HEK293 (cell line): ENCODE data around the gene TPI1.

Experiments used
- EGR2 ChIP-seq: fragments of 450-650 bp; formaldehyde crosslinking; IDR thresholded peaks from 2 replicates; pipeline ENCODE4 v1.5.1; 2016; ENCODE audit warnings: low read depth, missing biosample characterization, missing genetic modification characterization
- IKZF3 ChIP-seq: fragments of 450-650 bp; IDR thresholded peaks from 2 replicates; pipeline ENCODE4 v1.5.0; 2018; ENCODE audit warnings: missing biosample characterization, mild to moderate bottlenecking, missing genetic modification characterization, moderate library complexity
- KLF8 ChIP-seq: fragments of 450-650 bp; formaldehyde crosslinking; IDR thresholded peaks from 2 replicates; pipeline ENCODE4 v1.5.1; 2016; ENCODE audit warnings: missing biosample characterization, missing genetic modification characterization
- KLF9 ChIP-seq: fragments of 450-650 bp; formaldehyde crosslinking; IDR thresholded peaks from 2 replicates; pipeline ENCODE4 v1.5.1; 2016; ENCODE audit warnings: missing biosample characterization, missing genetic modification characterization, low read depth
- PRDM6 ChIP-seq: fragments of 450-650 bp; formaldehyde crosslinking; IDR thresholded peaks from 2 replicates; pipeline ENCODE4 v1.5.1; 2017; ENCODE audit warnings: missing biosample characterization, missing genetic modification characterization
- SALL2 ChIP-seq: fragments of 450-650 bp; formaldehyde crosslinking; IDR thresholded peaks from 2 replicates; pipeline ENCODE4 v1.5.0; 2017; ENCODE audit warnings: missing biosample characterization, mild to moderate bottlenecking, missing genetic modification characterization, borderline replicate concordance
- TRIM28 ChIP-seq: IDR thresholded peaks from 2 replicates; pipeline ENCODE4 v1.6.1; 2011; ENCODE audit warnings: low read length, control low read depth, borderline replicate concordance
- ZBTB20 ChIP-seq: fragments of 450-650 bp; formaldehyde crosslinking; IDR thresholded peaks from 2 replicates; pipeline ENCODE4 v1.5.1; 2016; ENCODE audit warnings: missing biosample characterization, missing genetic modification characterization
- ZBTB8A ChIP-seq: fragments of 450-650 bp; formaldehyde crosslinking; IDR thresholded peaks from 2 replicates; pipeline ENCODE4 v1.5.1; 2016; ENCODE audit warnings: missing biosample characterization, missing genetic modification characterization
- ZIC2 ChIP-seq: fragments of 450-650 bp; formaldehyde crosslinking; IDR thresholded peaks from 2 replicates; pipeline ENCODE4 v1.5.1; 2016; ENCODE audit warnings: missing biosample characterization, missing genetic modification characterization
- ZNF140 ChIP-seq: fragments of 450-650 bp; formaldehyde crosslinking; IDR thresholded peaks from 2 replicates; pipeline ENCODE4 v1.5.1; 2016; ENCODE audit warnings: missing biosample characterization, missing genetic modification characterization
- ZNF184 ChIP-seq: fragments of 450-650 bp; IDR thresholded peaks from 2 replicates; pipeline ENCODE4 v1.5.1; 2018; ENCODE audit warnings: missing biosample characterization, mild to moderate bottlenecking, missing genetic modification characterization
- ZNF19 ChIP-seq: fragments of 450-650 bp; formaldehyde crosslinking; IDR thresholded peaks from 2 replicates; pipeline ENCODE4; 2016; ENCODE audit warnings: missing biosample characterization, missing genetic modification characterization, low read depth
- ZNF362 ChIP-seq: fragments of 450-650 bp; formaldehyde crosslinking; IDR thresholded peaks from 2 replicates; pipeline ENCODE4 v1.5.1; 2016; ENCODE audit warnings: missing biosample characterization, missing genetic modification characterization
- ZNF404 ChIP-seq: fragments of 450-650 bp; formaldehyde crosslinking; IDR thresholded peaks from 2 replicates; pipeline ENCODE4 v1.5.1; 2017; ENCODE audit warnings: missing biosample characterization, missing genetic modification characterization
- ZNF416 ChIP-seq: fragments of 450-650 bp; formaldehyde crosslinking; IDR thresholded peaks from 2 replicates; pipeline ENCODE4 v1.5.1; 2016; ENCODE audit warnings: missing biosample characterization, missing genetic modification characterization
- ZNF529 ChIP-seq: fragments of 450-650 bp; formaldehyde crosslinking; IDR thresholded peaks from 2 replicates; pipeline ENCODE4 v1.5.1; 2017; ENCODE audit warnings: missing genetic modification characterization, missing biosample characterization; ENCODE audit not compliant: insufficient replicate concordance
- ZNF544 ChIP-seq: fragments of 450-650 bp; formaldehyde crosslinking; IDR thresholded peaks from 2 replicates; pipeline ENCODE4 v1.5.0; 2017; ENCODE audit warnings: missing biosample characterization, missing genetic modification characterization
- ZNF558 ChIP-seq: fragments of 450-650 bp; formaldehyde crosslinking; IDR thresholded peaks from 2 replicates; pipeline ENCODE4 v1.5.1; 2016; ENCODE audit warnings: missing biosample characterization, missing genetic modification characterization
- ZNF596 ChIP-seq: fragments of 450-650 bp; IDR thresholded peaks from 2 replicates; pipeline ENCODE4 v1.5.0; 2018; ENCODE audit warnings: missing biosample characterization, mild to moderate bottlenecking, missing genetic modification characterization, moderate library complexity
- ZNF621 ChIP-seq: fragments of 450-650 bp; formaldehyde crosslinking; IDR thresholded peaks from 2 replicates; pipeline ENCODE4 v1.5.1; 2017; ENCODE audit warnings: missing biosample characterization, missing genetic modification characterization
- ZNF639 ChIP-seq: fragments of 450-650 bp; formaldehyde crosslinking; IDR thresholded peaks from 2 replicates; pipeline ENCODE4 v1.5.1; 2016; ENCODE audit warnings: missing biosample characterization, missing genetic modification characterization
- ZNF658 ChIP-seq: fragments of 450-650 bp; formaldehyde crosslinking; IDR thresholded peaks from 2 replicates; pipeline ENCODE4; 2016; ENCODE audit warnings: missing biosample characterization, missing genetic modification characterization
- ZNF692 ChIP-seq: fragments of 450-650 bp; formaldehyde crosslinking; IDR thresholded peaks from 2 replicates; pipeline ENCODE4 v1.5.1; 2016; ENCODE audit warnings: missing biosample characterization, missing genetic modification characterization
- ZNF701 ChIP-seq: fragments of 450-650 bp; formaldehyde crosslinking; IDR thresholded peaks from 2 replicates; pipeline ENCODE4 v1.5.1; 2016; ENCODE audit warnings: missing biosample characterization, missing genetic modification characterization
- ZNF704 ChIP-seq: fragments of 450-650 bp; formaldehyde crosslinking; IDR thresholded peaks from 2 replicates; pipeline ENCODE4 v1.5.1; 2016; ENCODE audit warnings: missing biosample characterization, missing genetic modification characterization
- ZNF768 ChIP-seq: fragments of 450-650 bp; formaldehyde crosslinking; IDR thresholded peaks from 2 replicates; pipeline ENCODE4 v1.5.1; 2018; ENCODE audit warnings: missing biosample characterization, mild to moderate bottlenecking, missing genetic modification characterization
- ZNF777 ChIP-seq: fragments of 450-650 bp; formaldehyde crosslinking; IDR thresholded peaks from 2 replicates; pipeline ENCODE4 v1.5.1; 2017; ENCODE audit warnings: missing biosample characterization, missing genetic modification characterization, borderline replicate concordance
- ZNF785 ChIP-seq: fragments of 450-650 bp; formaldehyde crosslinking; IDR thresholded peaks from 2 replicates; pipeline ENCODE4 v1.5.1; 2016; ENCODE audit warnings: missing biosample characterization, missing genetic modification characterization
- ZSCAN4 ChIP-seq: fragments of 450-650 bp; formaldehyde crosslinking; IDR thresholded peaks from 2 replicates; pipeline ENCODE4 v1.5.1; 2017; ENCODE audit warnings: missing biosample characterization, missing genetic modification characterization
- ZXDB ChIP-seq: fragments of 450-650 bp; formaldehyde crosslinking; IDR thresholded peaks from 2 replicates; pipeline ENCODE4 v1.5.1; 2016; ENCODE audit warnings: missing biosample characterization, missing genetic modification characterization

TPI1 gene

GRCh38 chr12:6899837-6900519 lies 32.6 kb downstream of the TPI1 start (continued):
- peak; percentile 35; the same call in 1 of the 2 replicates for TF ChIP-seq PRDM6 (tag by site-specific recombination)
- TF ChIP-seq TRIM28: no peak
- no peak for TF ChIP-seq ZNF701
- no peak for TF ChIP-seq ZNF621 (tag by site-specific recombination)
- no peak for TF ChIP-seq ZNF544 (tag by site-specific recombination)
- no peak for TF ChIP-seq ZNF140
- TF ChIP-seq IKZF3 (tag by site-specific recombination): no peak
- no peak for TF ChIP-seq ZNF658
- TF ChIP-seq ZNF558 (tag by site-specific recombination): no peak
- TF ChIP-seq ZNF704 (tag by site-specific recombination): no peak
- no peak for TF ChIP-seq ZNF529 (tag by site-specific recombination)
- no peak for TF ChIP-seq ZNF596 (tag by site-specific recombination)
- peak; percentile 22; the same call in 1 of the 2 replicates for TF ChIP-seq ZIC2 (tag by site-specific recombination)
- TF ChIP-seq ZNF362 (tag by site-specific recombination): 0 out of 2 replicates have a peak, but pooled peaks have one; percentile 45
- TF ChIP-seq ZNF777 (tag by site-specific recombination): no peak
- TF ChIP-seq ZNF404 (tag by site-specific recombination): no peak
- TF ChIP-seq EGR2: no peak
- TF ChIP-seq ZNF416 (tag by site-specific recombination): no peak
- no peak for TF ChIP-seq ZSCAN4 (tag by site-specific recombination)
- TF ChIP-seq SALL2 (tag by site-specific recombination): no peak
- TF ChIP-seq ZNF692 (tag by site-specific recombination): no peak
- TF ChIP-seq ZBTB8A (tag by site-specific recombination): 0 out of 2 replicates have a peak, but pooled peaks have one; percentile 24
- no peak for TF ChIP-seq ZNF768 (tag by site-specific recombination)
- TF ChIP-seq ZNF184 (tag by site-specific recombination): no peak
- no peak for TF ChIP-seq ZNF639
- TF ChIP-seq ZBTB20 (tag by site-specific recombination): no peak
- TF ChIP-seq ZNF785: no peak
- no peak for TF ChIP-seq KLF8 (tag by site-specific recombination)
- no peak for TF ChIP-seq ZNF19 (tag by site-specific recombination)
- TF ChIP-seq KLF9 (tag by site-specific recombination): peak; percentile 74
- no peak for TF ChIP-seq ZXDB
